ENCODE results near the gene RAB24.

Gene RAB24

DNA sequence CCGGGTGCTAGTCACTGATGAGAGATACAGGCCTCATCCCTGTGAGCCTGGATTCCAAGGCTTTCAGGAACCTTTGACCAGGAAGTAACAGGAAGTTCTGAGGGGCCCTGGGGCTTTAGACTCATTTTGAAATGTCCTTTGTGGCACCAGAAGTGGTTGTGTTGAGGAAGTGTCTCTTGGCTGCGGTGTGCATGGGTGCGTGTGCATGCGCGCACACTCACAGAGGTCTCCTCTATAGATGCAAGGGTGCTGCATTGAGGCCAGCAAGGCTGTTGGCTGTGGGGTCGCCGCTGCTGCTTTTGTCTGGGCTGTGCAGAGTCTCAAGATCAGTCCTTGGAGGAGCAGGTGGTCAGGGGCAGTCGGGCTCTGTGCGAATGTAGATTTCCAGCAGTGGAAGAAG, 7.6 kb downstream of the RAB24 start:
- Histone ChIP-seq H3K36me3 (ENCODE audit: control insufficient read depth, insufficient read depth, low read length) (peaks cover 20% of the 10 kb centered on the region), H3K9me3 (ENCODE audit: control insufficient read depth, low read length) (no peaks in the 10 kb centered on the region), H3K9ac (ENCODE audit: low read length) (no peak overlapping the region), H3K27me3 (ENCODE audit: control insufficient read depth, insufficient read depth, low read length) (no peaks in the 10 kb centered on the region), H3K4me1 (ENCODE audit: control insufficient read depth, insufficient read depth, low read length) (peaks cover 23% of the 10 kb centered on the region), H3K4me3 (ENCODE audit: low read length) (no peak overlapping the region)

DNA sequence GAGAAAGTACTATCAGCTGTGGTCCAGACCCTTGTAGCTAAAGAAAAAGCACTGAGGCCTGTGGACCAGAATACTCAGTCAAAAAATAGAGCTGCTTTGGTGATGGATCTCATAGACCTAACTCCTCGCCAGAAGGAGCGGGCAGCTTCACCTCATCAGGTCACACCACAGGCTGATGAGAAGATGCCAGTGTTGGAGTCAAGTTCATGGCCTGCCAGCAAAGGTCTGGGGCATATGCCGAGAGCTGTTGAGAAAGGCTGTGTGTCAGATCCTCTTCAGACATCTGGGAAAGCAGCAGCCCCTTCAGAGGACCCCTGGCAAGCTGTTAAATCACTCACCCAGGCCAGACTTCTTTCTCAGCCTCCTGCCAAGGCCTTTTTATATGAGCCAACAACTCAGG, 8.9 kb downstream of the RAB24 start:
- H3K9ac ChIP-seq (ENCODE audit: low read length): no peak overlapping the region
- H3K4me1 ChIP-seq (ENCODE audit: control insufficient read depth, insufficient read depth, low read length): peaks cover 14% of the 10 kb centered on the region
- peaks cover 20% of the 10 kb centered on the region for H3K36me3 ChIP-seq (ENCODE audit: control insufficient read depth, insufficient read depth, low read length)
- H3K4me3 ChIP-seq (ENCODE audit: low read length): no peak overlapping the region
- H3K9me3 ChIP-seq (ENCODE audit: control insufficient read depth, low read length): no peaks in the 10 kb centered on the region
- no peaks in the 10 kb centered on the region for H3K27me3 ChIP-seq (ENCODE audit: control insufficient read depth, insufficient read depth, low read length)

DNA sequence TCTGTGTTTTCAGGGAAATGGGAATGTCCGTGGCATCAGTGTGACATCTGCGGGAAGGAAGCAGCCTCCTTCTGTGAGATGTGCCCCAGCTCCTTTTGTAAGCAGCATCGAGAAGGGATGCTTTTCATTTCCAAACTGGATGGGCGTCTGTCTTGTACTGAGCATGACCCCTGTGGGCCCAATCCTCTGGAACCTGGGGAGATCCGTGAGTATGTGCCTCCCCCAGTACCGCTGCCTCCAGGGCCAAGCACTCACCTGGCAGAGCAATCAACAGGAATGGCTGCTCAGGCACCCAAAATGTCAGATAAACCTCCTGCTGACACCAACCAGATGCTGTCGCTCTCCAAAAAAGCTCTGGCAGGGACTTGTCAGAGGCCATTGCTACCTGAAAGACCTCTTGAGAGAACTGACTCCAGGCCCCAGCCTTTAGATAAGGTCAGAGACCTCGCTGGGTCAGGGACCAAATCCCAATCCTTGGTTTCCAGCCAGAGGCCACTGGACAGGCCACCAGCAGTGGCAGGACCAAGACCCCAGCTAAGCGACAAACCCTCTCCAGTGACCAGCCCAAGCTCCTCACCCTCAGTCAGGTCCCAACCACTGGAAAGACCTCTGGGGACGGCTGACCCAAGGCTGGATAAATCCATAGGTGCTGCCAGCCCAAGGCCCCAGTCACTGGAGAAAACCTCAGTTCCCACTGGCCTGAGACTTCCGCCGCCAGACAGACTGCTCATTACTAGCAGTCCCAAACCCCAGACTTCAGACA, 9.5 kb downstream of the RAB24 start:
- Histone ChIP-seq H3K36me3 (ENCODE audit: control insufficient read depth, insufficient read depth, low read length) (peaks cover 20% of the 10 kb centered on the region), H3K4me3 (ENCODE audit: low read length) (no peak overlapping the region), H3K27me3 (ENCODE audit: control insufficient read depth, insufficient read depth, low read length) (no peaks in the 10 kb centered on the region), H3K9ac (ENCODE audit: low read length) (no peak overlapping the region), H3K4me1 (ENCODE audit: control insufficient read depth, insufficient read depth, low read length) (peaks cover 14% of the 10 kb centered on the region), H3K9me3 (ENCODE audit: control insufficient read depth, low read length) (no peaks in the 10 kb centered on the region)

DNA sequence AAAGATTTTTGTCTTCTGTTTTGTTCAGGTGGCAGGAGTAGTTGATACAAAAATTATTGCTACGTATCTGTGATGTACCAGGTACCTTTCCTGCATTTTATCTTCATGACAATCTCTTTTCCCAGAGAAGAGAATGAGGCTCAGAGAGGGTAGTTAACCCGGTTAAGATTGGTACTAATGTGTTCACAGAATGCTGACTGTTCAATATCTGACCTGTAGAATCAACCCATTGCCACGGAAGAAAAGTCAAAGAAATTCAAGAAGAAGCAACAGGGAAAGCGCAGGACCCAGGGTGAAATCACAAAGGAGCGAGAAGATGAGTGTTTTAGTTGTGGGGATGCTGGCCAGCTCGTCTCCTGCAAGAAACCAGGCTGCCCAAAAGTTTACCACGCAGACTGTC, 11.8 kb downstream of the RAB24 start:
- peaks cover 20% of the 10 kb centered on the region for H3K36me3 ChIP-seq (ENCODE audit: control insufficient read depth, insufficient read depth, low read length)

DNA sequence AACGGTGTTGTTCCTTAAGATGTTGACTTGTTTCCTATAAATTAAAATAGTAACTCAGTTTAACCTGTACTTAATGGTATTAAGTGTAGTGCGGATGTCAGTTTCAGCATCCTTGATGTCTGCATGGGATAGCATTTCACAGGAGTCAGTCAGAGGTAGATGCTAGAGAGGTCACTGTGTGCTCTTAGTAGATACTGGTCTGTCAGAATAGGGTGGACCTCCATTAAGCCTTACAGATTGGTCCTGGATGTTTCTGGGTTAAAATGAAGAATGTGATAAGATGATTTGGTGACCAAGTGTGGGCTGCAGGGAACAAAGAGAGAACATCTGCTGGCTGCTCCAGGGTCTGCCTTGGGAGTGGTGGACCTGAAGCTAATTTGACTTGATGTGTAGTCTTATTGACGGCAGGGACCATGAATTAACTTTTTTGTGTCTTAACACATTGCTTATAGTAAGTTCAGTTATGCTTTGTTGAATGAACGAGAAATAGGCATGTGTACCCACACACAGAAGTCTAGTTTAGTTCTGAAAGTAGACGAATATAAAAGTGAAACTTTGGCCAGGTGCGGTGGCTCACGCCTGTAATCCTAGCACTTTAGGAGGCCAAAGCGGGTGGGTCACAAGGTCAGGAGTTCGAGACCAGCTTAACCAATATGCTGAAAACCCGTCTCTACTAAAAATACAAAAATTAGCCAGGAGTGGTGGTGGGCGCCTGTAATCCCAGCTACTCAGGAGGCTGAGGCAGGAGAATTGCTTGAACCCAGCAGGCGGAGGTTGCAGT, 12.5 kb downstream of the RAB24 start:
- Histone ChIP-seq H3K9me3 (ENCODE audit: control insufficient read depth, low read length) (no peaks in the 10 kb centered on the region), H3K27me3 (ENCODE audit: control insufficient read depth, insufficient read depth, low read length) (no peaks in the 10 kb centered on the region), H3K9ac (ENCODE audit: low read length) (no peak overlapping the region), H3K36me3 (ENCODE audit: control insufficient read depth, insufficient read depth, low read length) (peaks cover 20% of the 10 kb centered on the region), H3K4me3 (ENCODE audit: low read length) (no peak overlapping the region), H3K4me1 (ENCODE audit: control insufficient read depth, insufficient read depth, low read length) (peaks cover 3% of the 10 kb centered on the region)

More for the DNA sequence above, 11.8 kb downstream of the RAB24 start:
- Histone ChIP-seq H3K4me3 (ENCODE audit: low read length) (no peak overlapping the region), H3K9ac (ENCODE audit: low read length) (no peak overlapping the region), H3K27me3 (ENCODE audit: control insufficient read depth, insufficient read depth, low read length) (no peaks in the 10 kb centered on the region), H3K9me3 (ENCODE audit: control insufficient read depth, low read length) (no peaks in the 10 kb centered on the region), H3K4me1 (ENCODE audit: control insufficient read depth, insufficient read depth, low read length) (peaks cover 11% of the 10 kb centered on the region)

- H3K9ac ChIP-seq (ENCODE audit: low read length): no peak overlapping the region
- no peaks in the 10 kb centered on the region for H3K9me3 ChIP-seq (ENCODE audit: control insufficient read depth, low read length)
- H3K36me3 ChIP-seq (ENCODE audit: control insufficient read depth, insufficient read depth, low read length): peaks cover 10% of the 10 kb centered on the region
- H3K4me3 ChIP-seq (ENCODE audit: low read length): no peak overlapping the region
- H3K4me1 ChIP-seq (ENCODE audit: control insufficient read depth, insufficient read depth, low read length): no peaks in the 10 kb centered on the region
- H3K27me3 ChIP-seq (ENCODE audit: control insufficient read depth, insufficient read depth, low read length): no peaks in the 10 kb centered on the region
Observed at GRCh38 chr5:177288191-177288590, 15.3 kb downstream of the RAB24 start.

DNA sequence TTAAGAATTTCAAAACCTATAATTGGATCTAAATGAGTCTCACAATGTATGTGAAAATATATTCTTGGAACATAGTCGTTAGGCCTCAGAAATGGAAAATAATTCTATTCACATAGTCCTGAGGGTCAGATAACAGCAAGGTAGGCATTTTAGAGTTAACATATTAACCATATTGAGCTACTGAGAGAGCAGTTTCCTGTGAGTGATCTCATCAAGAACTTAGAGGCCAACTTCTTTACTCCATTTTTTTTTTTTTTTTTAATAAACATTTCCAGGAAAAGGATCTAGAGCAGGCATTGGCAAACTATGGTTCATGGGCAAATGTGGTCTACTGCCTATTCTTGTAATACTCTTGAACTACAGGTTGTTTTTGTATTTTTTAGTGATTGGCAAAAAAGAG, 26.6 kb downstream of the RAB24 start:
- Histone ChIP-seq H3K9ac (ENCODE audit: low read length) (no peak overlapping the region), H3K4me1 (ENCODE audit: control insufficient read depth, insufficient read depth, low read length) (peaks cover 6% of the 10 kb centered on the region), H3K36me3 (ENCODE audit: control insufficient read depth, insufficient read depth, low read length) (no peaks in the 10 kb centered on the region), H3K4me3 (ENCODE audit: low read length) (no peak overlapping the region), H3K27me3 (ENCODE audit: control insufficient read depth, insufficient read depth, low read length) (no peaks in the 10 kb centered on the region), H3K9me3 (ENCODE audit: control insufficient read depth, low read length) (no peaks in the 10 kb centered on the region)

GRCh38 chr5:177275883-177276282, 27.6 kb downstream of the RAB24 start:
- no peaks in the 10 kb centered on the region for H3K27me3 ChIP-seq (ENCODE audit: control insufficient read depth, insufficient read depth, low read length)
- no peak overlapping the region for H3K9ac ChIP-seq (ENCODE audit: low read length)
- H3K36me3 ChIP-seq (ENCODE audit: control insufficient read depth, insufficient read depth, low read length): no peaks in the 10 kb centered on the region
- no peaks in the 10 kb centered on the region for H3K9me3 ChIP-seq (ENCODE audit: control insufficient read depth, low read length)
- no peak overlapping the region for H3K4me3 ChIP-seq (ENCODE audit: low read length)
- H3K4me1 ChIP-seq (ENCODE audit: control insufficient read depth, insufficient read depth, low read length): peaks cover 10% of the 10 kb centered on the region

DNA sequence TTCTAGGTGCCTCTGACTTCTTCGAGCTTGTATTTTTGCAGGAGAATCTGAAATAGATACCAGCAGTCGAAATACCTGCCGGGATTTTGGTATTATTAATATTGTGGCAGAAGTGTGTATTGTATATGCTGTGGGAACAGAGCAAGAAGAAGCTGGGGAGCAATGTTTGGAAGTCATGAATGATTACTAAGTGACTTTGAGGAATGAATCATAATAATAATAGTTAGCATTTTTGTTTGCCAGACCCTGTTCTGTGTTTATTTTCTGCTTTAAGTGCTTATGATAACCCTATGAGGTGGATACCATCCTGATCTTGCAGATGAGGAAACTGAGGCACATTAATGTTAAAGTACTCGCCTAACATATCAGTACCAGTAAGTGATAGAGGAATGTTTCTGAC, 32.4 kb downstream of the RAB24 start:
- no peak overlapping the region for H3K4me3 ChIP-seq (ENCODE audit: low read length)
- peaks cover 20% of the 10 kb centered on the region for H3K4me1 ChIP-seq (ENCODE audit: control insufficient read depth, insufficient read depth, low read length)
- peaks cover 2% of the 10 kb centered on the region for H3K36me3 ChIP-seq (ENCODE audit: control insufficient read depth, insufficient read depth, low read length)
- H3K27me3 ChIP-seq (ENCODE audit: control insufficient read depth, insufficient read depth, low read length): no peaks in the 10 kb centered on the region
- no peaks in the 10 kb centered on the region for H3K9me3 ChIP-seq (ENCODE audit: control insufficient read depth, low read length)
- H3K9ac ChIP-seq (ENCODE audit: low read length): no peak overlapping the region

DNA sequence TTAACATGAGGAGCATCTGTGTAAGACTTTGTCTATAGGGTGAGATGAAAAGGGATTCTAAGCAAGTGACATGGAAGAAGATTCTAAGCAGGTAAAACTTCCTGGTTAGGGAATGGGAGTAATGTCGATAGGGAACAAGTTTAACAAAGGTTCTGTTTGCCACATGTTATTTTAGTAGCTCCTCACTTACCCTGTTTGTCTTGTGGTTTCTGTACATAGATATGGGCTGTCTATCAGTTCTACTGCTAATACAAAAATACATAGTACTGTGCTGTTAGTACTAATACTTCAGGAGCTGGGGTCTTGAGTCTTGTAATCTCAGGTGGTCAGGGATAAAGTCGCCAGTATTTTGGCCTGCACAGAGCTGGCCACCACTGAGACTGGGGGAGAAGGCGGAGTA, 32.9 kb downstream of the RAB24 start:
- Histone ChIP-seq H3K4me3 (ENCODE audit: low read length) (no peak overlapping the region), H3K4me1 (ENCODE audit: control insufficient read depth, insufficient read depth, low read length) (peaks cover 20% of the 10 kb centered on the region), H3K36me3 (ENCODE audit: control insufficient read depth, insufficient read depth, low read length) (peaks cover 6% of the 10 kb centered on the region), H3K9ac (ENCODE audit: low read length) (no peak overlapping the region), H3K27me3 (ENCODE audit: control insufficient read depth, insufficient read depth, low read length) (no peaks in the 10 kb centered on the region), H3K9me3 (ENCODE audit: control insufficient read depth, low read length) (no peaks in the 10 kb centered on the region)

DNA sequence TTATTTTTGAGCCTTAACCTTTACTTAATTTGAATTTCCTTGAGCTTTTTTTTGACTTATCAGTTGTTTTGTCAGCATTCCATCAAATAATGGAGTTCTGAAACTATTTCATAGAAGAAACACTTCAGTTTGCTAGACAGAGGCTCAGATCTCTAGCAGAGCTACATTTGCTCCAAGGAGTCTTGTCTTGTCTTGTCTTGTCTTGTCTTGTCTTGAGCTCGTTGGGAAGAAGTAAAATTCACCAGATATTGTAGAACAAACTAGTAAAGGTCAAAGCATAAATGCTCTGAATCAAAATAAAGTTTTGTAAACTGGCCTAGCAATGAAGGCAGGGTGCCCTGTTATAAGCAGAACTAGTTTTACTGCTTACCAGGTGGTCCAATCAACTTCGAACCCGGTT, 33.5 kb downstream of the RAB24 start:
- peaks cover 9% of the 10 kb centered on the region for H3K36me3 ChIP-seq (ENCODE audit: control insufficient read depth, insufficient read depth, low read length)
- no peaks in the 10 kb centered on the region for H3K9me3 ChIP-seq (ENCODE audit: control insufficient read depth, low read length)
- no peaks in the 10 kb centered on the region for H3K27me3 ChIP-seq (ENCODE audit: control insufficient read depth, insufficient read depth, low read length)
- peaks cover 20% of the 10 kb centered on the region for H3K4me1 ChIP-seq (ENCODE audit: control insufficient read depth, insufficient read depth, low read length)
- no peak overlapping the region for H3K4me3 ChIP-seq (ENCODE audit: low read length)
- no peak overlapping the region for H3K9ac ChIP-seq (ENCODE audit: low read length)

- Histone ChIP-seq H3K9ac (ENCODE audit: low read length) (no peak overlapping the region), H3K27me3 (ENCODE audit: control insufficient read depth, insufficient read depth, low read length) (no peaks in the 10 kb centered on the region), H3K4me3 (ENCODE audit: low read length) (no peak overlapping the region), H3K36me3 (ENCODE audit: control insufficient read depth, insufficient read depth, low read length) (peaks cover 9% of the 10 kb centered on the region), H3K9me3 (ENCODE audit: control insufficient read depth, low read length) (no peaks in the 10 kb centered on the region), H3K4me1 (ENCODE audit: control insufficient read depth, insufficient read depth, low read length) (peaks cover 20% of the 10 kb centered on the region)
Observed at GRCh38 chr5:177269232-177269895, 34.2 kb downstream of the RAB24 start.

All from mucosa of stomach (tissue), 1 donor.